HG03108 (cell line): ENCODE data around the gene SMYD3.

Experiments used
- ATAC-seq: cut with Tn5 transposase; IDR thresholded peaks from one replicate; pipeline ENCODE4 v1.9.1; 2021; ENCODE audit warnings: moderate library complexity; ENCODE audit not compliant: unreplicated experiment

Gene SMYD3

GRCh38 chr1:245881767-245882391, 625.2 kb downstream of the SMYD3 start:
- ATAC-seq, result no peak

- ATAC-seq, result no peak
These were observed 626.2 kb downstream of the SMYD3 start for GRCh38 chr1:245880754-245881403.

GRCh38 chr1:245879091-245879490, 628.0 kb downstream of the SMYD3 start:
- ATAC-seq, result no peak

- no peak for ATAC-seq
These were observed 628.5 kb downstream of the SMYD3 start for GRCh38 chr1:245878585-245878984.

GRCh38 chr1:245877976-245878375, 629.1 kb downstream of the SMYD3 start:
- ATAC-seq, result no peak

GRCh38 chr1:245876586-245876985, 630.5 kb downstream of the SMYD3 start:
- no peak for ATAC-seq

GRCh38 chr1:245875581-245876261, 631.4 kb downstream of the SMYD3 start:
- ATAC-seq, result no peak

- no peak for ATAC-seq
These were observed 632.0 kb downstream of the SMYD3 start for GRCh38 chr1:245874942-245875580.

GRCh38 chr1:245873883-245874671, 633.0 kb downstream of the SMYD3 start:
- ATAC-seq, result no peak

GRCh38 chr1:245873068-245873467, 634.0 kb downstream of the SMYD3 start:
- ATAC-seq, result no peak

- ATAC-seq, result no peak
These were observed 634.6 kb downstream of the SMYD3 start for GRCh38 chr1:245872475-245872874.

GRCh38 chr1:245871915-245872314, 635.2 kb downstream of the SMYD3 start:
- ATAC-seq, result no peak

GRCh38 chr1:245871191-245871590, 635.9 kb downstream of the SMYD3 start:
- no peak for ATAC-seq

- ATAC-seq, result no peak
These were observed 636.4 kb downstream of the SMYD3 start for GRCh38 chr1:245870698-245871097.

- ATAC-seq, result no peak
These were observed 637.2 kb downstream of the SMYD3 start for GRCh38 chr1:245869847-245870246.

- ATAC-seq, result no peak
These were observed 639.3 kb downstream of the SMYD3 start for GRCh38 chr1:245867738-245868137.

GRCh38 chr1:245864872-245865271, 642.2 kb downstream of the SMYD3 start:
- ATAC-seq, result no peak

- no peak for ATAC-seq
These were observed 643.4 kb downstream of the SMYD3 start for GRCh38 chr1:245863566-245864184.

GRCh38 chr1:245862812-245863540, 644.1 kb downstream of the SMYD3 start:
- no peak for ATAC-seq
